Thoracic aorta (tissue), 2 donors: ENCODE data around the gene SSTR3. TPM values are rescaled to one million over a fixed set of nuclear protein-coding genes. Genes with fewer than 3 reads are reported as not detected.
A peak's percentile ranks its signal among the peaks of the same experiment; 100 is the strongest.

Experiments
- ATAC-seq: fragments of 150-250 bp; one replicate; pipeline ENCODE4 v1.8.0; 2017; ENCODE audit warnings: low read depth; ENCODE audit not compliant: insufficient number of reproducible peaks, low FRiP score
- DNase-seq: peaks from one replicate; pipeline ENCODE4 v3.0.0-alpha.2; 2020; ENCODE audit warnings: low spot score
- H3K27ac ChIP-seq, 2 donors: fragments of 200-600 bp; sonication (generic); 1 replicate in 1 of 2; 2 replicates in 1 of 2; pipeline ENCODE4 v1.5.1; 2016; ENCODE audit warnings: mild to moderate bottlenecking in 2 of 2, moderate library complexity in 2 of 2
- H3K27me3 ChIP-seq: fragments of 200-600 bp; sonication (generic); replicated peaks from 2 replicates; pipeline ENCODE4 v1.6.0; 2016; ENCODE audit warnings: mild to moderate bottlenecking; ENCODE audit not compliant: insufficient read depth
- H3K36me3 ChIP-seq: fragments of 200-600 bp; sonication (generic); one replicate; pipeline ENCODE4 v1.5.1; 2016
- H3K4me1 ChIP-seq, 2 donors: fragments of 200-600 bp; sonication (generic); 1 replicate in 1 of 2; 2 replicates in 1 of 2; pipeline versions ENCODE4 v1.5.1 to v1.6.0; 2016; ENCODE audit warnings: low read depth in 2 of 2, mild to moderate bottlenecking in 1 of 2; ENCODE audit not compliant: control insufficient read depth in 1 of 2
- H3K4me3 ChIP-seq: fragments of 200-600 bp; sonication (generic); 2 replicates; pipeline ENCODE4 v1.5.1; 2016; ENCODE audit warnings: mild to moderate bottlenecking
- H3K9me3 ChIP-seq: fragments of 200-600 bp; sonication (generic); 2 replicates; pipeline ENCODE4 v1.5.1; 2016
- CTCF ChIP-seq: fragments of 200-600 bp; sonication (generic); IDR thresholded peaks from one replicate; pipeline ENCODE4 v1.5.1; 2019; ENCODE audit warnings: antibody characterized with exemption
- total RNA-seq, 2 donors: library from RNA; depleted of rRNA; stranded (reverse); fragments of >200 nt; gene quantifications; one replicate each; pipeline versions ENCODE4 v1.1.0 to v1.2.3, GENCODE V29; 2016

The SSTR3 gene
- total RNA-seq, 2 donors from 2014 or later, result not detected

DNA sequence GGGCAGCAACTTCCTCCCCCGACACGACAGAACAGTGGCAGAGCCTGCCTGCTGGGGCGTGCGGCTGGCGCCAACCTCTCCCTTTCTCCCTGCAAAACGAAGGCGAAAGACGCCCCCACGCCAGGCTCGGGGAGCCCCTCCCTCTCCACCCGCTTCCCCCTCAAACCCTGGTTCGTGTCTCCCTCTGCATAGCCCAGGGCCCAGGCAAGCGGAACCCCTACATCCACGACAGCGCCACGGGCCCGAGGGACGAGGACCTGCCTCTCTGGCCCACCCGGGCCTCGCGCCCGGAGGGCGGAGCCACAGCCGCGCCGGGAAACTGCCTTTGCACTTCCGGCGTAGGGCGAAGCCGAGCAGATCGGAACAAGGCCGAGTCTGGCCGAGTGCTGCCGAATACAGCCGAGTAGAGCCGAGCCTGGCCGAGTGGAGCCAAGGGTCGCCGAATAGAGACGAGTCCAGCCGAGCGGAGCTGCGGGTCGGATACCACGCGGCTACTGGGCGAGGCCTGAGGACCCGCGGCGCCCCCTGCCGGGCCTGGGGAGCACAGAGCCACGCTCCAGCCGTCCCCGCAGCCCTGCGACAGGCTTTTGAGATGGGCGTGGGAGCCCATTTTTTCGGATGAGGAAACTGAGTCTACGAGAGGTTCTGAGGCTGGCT, 13.0 kb downstream of the SSTR3 start:
- DNase-seq (peak; percentile 93), ATAC-seq (peak; percentile 90)
- Histone ChIP-seq H3K4me1 (peaks cover 22 to 36% of the 10 kb centered on the region in 2 donors), H3K36me3 (no peaks in the 10 kb centered on the region), H3K4me3 (peak overlapping the region; percentile 78), H3K9me3 (no peaks in the 10 kb centered on the region), H3K27me3 (no peaks in the 10 kb centered on the region), H3K27ac (peak overlapping the region; percentile 84 to 88)
- TF ChIP-seq CTCF, result peak; percentile 88

GRCh38 chr22:37198258-37199102, 13.8 kb downstream of the SSTR3 start:
- peak overlapping the region; percentile 84 to 88 for H3K27ac ChIP-seq
- no peaks in the 10 kb centered on the region for H3K27me3 ChIP-seq
- no peaks in the 10 kb centered on the region for H3K36me3 ChIP-seq
- ATAC-seq (peak; percentile 50), DNase-seq (no peak)
- no peaks in the 10 kb centered on the region for H3K9me3 ChIP-seq
- peak; percentile 87 for TF ChIP-seq CTCF
- peaks cover 22 to 36% of the 10 kb centered on the region in 2 donors for H3K4me1 ChIP-seq
- peak overlapping the region; percentile 78 for H3K4me3 ChIP-seq

DNA sequence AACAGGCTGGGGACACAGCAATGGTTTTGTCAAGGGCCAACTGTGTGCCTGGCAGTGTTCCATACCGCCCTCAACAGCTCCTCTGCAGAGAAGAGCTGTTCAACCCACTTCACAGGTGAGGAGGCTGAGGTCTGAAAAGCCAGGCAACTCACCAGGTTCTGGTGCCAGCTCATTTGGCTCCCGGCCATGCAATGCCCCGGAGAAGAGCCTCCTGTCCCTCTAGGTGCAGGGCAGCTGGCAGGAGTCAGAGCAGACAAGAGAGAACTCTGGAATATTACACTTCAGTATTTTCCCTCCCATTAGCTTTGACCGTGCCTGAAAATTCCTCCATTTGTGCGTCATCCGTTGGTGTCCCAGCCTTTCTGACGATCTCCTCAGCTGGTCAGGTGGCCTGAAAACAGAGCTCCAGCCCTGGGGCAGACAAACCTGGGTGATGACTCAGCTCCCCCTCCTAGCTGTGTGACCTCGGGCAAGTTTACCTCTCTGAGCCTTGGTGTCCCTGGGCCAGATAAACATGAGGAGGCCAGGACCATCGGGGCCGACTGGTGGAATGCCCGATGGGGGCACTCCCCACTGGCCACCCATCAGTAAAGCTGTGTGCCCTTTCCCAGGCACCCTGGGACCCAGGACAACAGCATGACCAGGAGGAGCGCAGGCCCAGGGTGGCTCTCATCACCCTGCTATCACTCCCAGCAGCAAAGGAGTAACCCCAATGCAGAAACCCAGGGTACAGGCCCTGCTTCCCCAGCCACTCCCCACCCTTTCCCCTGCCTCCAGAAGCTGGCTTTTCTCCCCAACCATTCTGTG, 14.6 kb downstream of the SSTR3 start:
- H3K4me3 ChIP-seq, result peak overlapping the region; percentile 78
- H3K27ac ChIP-seq, result peak overlapping the region; percentile 84 to 88
- TF ChIP-seq CTCF, result no peak
- DNase-seq, result no peak
- H3K36me3 ChIP-seq, result no peaks in the 10 kb centered on the region
- ATAC-seq, result no peak
- no peaks in the 10 kb centered on the region for H3K9me3 ChIP-seq
- peaks cover 22 to 36% of the 10 kb centered on the region in 2 donors for H3K4me1 ChIP-seq
- no peaks in the 10 kb centered on the region for H3K27me3 ChIP-seq

DNA sequence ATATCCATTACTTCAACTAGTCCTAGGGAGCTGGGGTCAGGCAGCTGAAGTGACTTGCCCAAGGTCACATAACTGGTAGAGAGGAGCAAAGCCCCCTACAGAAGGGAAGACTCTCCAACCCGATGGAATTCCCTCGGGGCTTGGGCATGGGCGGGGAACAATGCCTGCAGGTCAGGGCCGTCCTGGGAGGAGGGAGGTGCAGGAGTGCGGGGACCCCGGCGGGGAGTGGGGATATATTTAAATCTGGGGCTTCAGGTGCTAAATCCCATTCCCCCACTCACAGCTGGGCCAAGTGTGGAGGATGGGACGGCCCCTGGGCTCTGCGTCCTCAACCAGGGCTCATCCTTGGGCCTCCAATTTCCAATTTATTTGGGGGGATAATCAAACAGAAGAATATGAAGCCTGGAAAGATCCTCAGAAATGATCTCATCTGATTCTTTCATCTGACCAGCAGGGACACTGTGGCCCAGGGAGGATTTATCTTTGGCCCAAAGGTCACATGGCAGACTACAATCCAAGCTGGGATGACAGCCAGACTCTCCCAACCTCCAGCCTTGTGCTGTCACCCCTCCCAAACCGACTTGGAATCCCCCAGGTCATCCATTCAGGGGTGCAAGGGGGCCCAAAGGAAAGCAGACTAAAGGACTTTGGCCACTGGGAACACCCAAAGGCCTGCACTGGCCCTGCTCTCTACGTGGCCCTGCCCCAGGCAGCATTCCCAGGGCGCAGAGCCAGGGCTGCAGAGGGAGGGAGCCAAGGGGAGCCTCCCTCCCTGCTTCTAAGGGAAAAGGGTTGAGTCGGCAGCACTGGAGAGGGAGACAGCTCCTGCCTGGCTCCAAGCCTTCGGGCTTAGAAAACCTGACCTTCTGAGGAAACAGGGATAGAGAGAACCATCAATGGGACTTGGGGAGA, 15.5 kb downstream of the SSTR3 start:
- peaks cover 22 to 36% of the 10 kb centered on the region in 2 donors for H3K4me1 ChIP-seq
- DNase-seq (no peak), ATAC-seq (no peak)
- no peak overlapping the region for H3K4me3 ChIP-seq
- TF ChIP-seq CTCF, result no peak
- no peaks in the 10 kb centered on the region for H3K9me3 ChIP-seq
- no peaks in the 10 kb centered on the region for H3K36me3 ChIP-seq
- H3K27ac ChIP-seq, result peak overlapping the region; percentile 33 to 84
- no peaks in the 10 kb centered on the region for H3K27me3 ChIP-seq
